Ovary (tissue), 9 donors: ENCODE results near the gene CFAP65. TPM values are rescaled to one million over a fixed set of nuclear protein-coding genes. Genes with fewer than 3 reads are reported as not detected.

Source experiments
- DNase-seq, 5 donors: peaks; one replicate each; pipeline ENCODE4 v3.0.0-alpha.2; 2019 to 2020
- H3K27ac ChIP-seq, 2 donors: fragments of 200-600 bp; one replicate each; pipeline versions ENCODE4 v1.5.1 to v1.8.0; 2019 to 2022
- H3K27me3 ChIP-seq: fragments of 200-600 bp; one replicate; pipeline ENCODE4 v1.8.0; 2022
- H3K36me3 ChIP-seq: fragments of 200-600 bp; sonication (generic); one replicate; pipeline ENCODE4 v1.5.1; 2019
- H3K4me1 ChIP-seq: one replicate; pipeline ENCODE4 v1.8.1; 2013; ENCODE audit warnings: mild to moderate bottlenecking, moderate library complexity; ENCODE audit not compliant: insufficient read depth
- H3K4me3 ChIP-seq: fragments of 200-600 bp; sonication (generic); one replicate; pipeline ENCODE4 v1.5.1; 2017
- H3K9me3 ChIP-seq, 2 donors: fragments of 200-600 bp in 1 of 2; sonication (generic) in 1 of 2; one replicate each; pipeline versions ENCODE4 v1.5.1 to v1.8.1; 2013 to 2019; ENCODE audit warnings: mild to moderate bottlenecking in 1 of 2, moderate library complexity in 1 of 2
- EP300 ChIP-seq: sonication (generic); formaldehyde crosslinking; IDR thresholded peaks from one replicate; pipeline ENCODE4 v1.6.1; 2017; ENCODE audit warnings: antibody characterized with exemption
- POLR2A ChIP-seq: fragments of 450-650 bp; IDR thresholded peaks from one replicate; pipeline ENCODE4 v1.6.1; 2017; ENCODE audit warnings: antibody characterized with exemption, mild to moderate bottlenecking, moderate library complexity
- WGBS, 3 donors: extraction: QIAGEN DNeasy Blood & Tissue Kit in 1 of 3; methylation state at CpG; one replicate each; pipeline versions ENCODE4 v1.1.5 to v1.1.7; 2013 to 2017; 5-methylcytosine and 5-hydroxymethylcytosine counted together
- intact Hi-C, 4 donors: fragments of 100-400 bp; cut with DNase I; formaldehyde crosslinking; loops; one replicate each; pipeline versions ENCODE4 v1.11.0 to v1.15.1; 2022 to 2023
- polyA plus RNA-seq, 2 donors: library from polyadenylated mRNA; stranded (reverse); fragments of 200-250 nt in 1 of 2; fragments of 350-450 nt in 1 of 2; fragmentation: Illumina TruSeq in 1 of 2; extraction: RNeasy Lipid Tissue Mini Kit (QIAGEN cat#74804) in 1 of 2; gene quantifications; one replicate each; pipeline ENCODE4 v1.2.3, GENCODE V29; 2013 to 2014
- total RNA-seq, 7 donors: library from RNA; depleted of rRNA in 2 of 7; stranded (reverse); fragments of >200 nt in 2 of 7; fragmentation: NEBNext Ultra II Directional in 3 of 7; extraction: Animal tissue kit (Norgen Biotek cat#: 25700) in 3 of 7; gene quantifications; one replicate each; pipeline versions ENCODE4 v1.1.0 to v1.2.4, GENCODE V29; 2016 to 2023
- TF ChIP-seq, protein P1 (sequence below), 3 donors: fragments of 450-650 bp in 2 of 3; fragments of 200-600 bp in 1 of 3; IDR thresholded peaks; one replicate each; pipeline versions ENCODE4 v1.5.1 to v1.8.0; 2016 to 2022; ENCODE audit warnings: antibody characterized with exemption in 3 of 3, mild to moderate bottlenecking in 1 of 3
- donor health status: DM: no; HTN: no; CAD: no; lungs with moderate emphysema.
- donor health status: DM: no; HTN: no; CAD: no.
- donor health status: Bipolar disorder and iron deficiency.
- donor health status: DM: yes; HTN: yes; CAD: no.
- donor health status: DM: no; HTN: no; CAD: no.
- donor health status: DM: yes; HTN: yes; CAD: no.

The CFAP65 gene
- total and polyA plus RNA-seq, 9 donors: 0.04 to 19.6 (median 0.90) TPM; not detected in 3

DNA sequence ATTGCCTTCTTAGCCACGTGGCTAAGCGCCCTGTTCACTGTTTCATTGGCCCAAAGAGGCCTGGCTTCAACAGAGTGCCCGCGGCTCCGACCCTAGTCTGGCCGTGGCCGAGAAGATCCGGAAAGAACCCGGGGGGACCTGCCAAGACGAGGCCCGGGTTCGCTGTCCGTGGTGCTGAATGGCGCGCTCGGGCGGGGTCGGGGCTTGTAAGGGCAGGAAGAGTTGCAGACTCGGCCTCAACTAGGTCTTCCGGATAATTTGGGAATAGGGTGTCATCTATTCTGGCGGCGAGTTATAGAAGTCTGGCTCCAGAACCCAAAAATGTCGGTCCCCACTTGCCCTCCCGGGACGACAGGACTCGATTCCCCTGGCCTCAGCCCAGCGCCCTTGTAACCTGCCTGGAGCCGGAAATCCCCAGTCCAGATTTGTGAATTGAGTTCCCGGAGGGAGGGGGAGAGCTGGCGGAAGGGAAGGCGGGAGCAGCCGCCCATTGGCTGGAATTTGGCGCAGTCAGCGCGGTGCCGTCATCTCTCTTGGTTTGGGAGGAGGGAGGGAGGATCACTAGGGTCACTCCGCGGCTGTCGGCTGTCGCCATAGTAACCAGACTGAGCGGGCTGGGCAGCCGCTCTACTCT is 78.3 kb downstream of the CFAP65 start:
- Histone ChIP-seq H3K27ac (no peak overlapping the region), H3K36me3 (no peaks in the 10 kb centered on the region), H3K4me3 (no peak overlapping the region), H3K27me3 (no peaks in the 10 kb centered on the region), H3K4me1 (no peaks in the 10 kb centered on the region), H3K9me3 (peaks cover 0 to 7% of the 10 kb centered on the region in 2 donors)
- intact Hi-C loops: no loop called here
- 1 to 3% (median 1%) methylated on average over 42 of the region's 42 CpGs for WGBS, 3 donors
- TF ChIP-seq POLR2A: no peak
- TF ChIP-seq, protein P1, sequence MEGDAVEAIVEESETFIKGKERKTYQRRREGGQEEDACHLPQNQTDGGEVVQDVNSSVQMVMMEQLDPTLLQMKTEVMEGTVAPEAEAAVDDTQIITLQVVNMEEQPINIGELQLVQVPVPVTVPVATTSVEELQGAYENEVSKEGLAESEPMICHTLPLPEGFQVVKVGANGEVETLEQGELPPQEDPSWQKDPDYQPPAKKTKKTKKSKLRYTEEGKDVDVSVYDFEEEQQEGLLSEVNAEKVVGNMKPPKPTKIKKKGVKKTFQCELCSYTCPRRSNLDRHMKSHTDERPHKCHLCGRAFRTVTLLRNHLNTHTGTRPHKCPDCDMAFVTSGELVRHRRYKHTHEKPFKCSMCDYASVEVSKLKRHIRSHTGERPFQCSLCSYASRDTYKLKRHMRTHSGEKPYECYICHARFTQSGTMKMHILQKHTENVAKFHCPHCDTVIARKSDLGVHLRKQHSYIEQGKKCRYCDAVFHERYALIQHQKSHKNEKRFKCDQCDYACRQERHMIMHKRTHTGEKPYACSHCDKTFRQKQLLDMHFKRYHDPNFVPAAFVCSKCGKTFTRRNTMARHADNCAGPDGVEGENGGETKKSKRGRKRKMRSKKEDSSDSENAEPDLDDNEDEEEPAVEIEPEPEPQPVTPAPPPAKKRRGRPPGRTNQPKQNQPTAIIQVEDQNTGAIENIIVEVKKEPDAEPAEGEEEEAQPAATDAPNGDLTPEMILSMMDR (IDR thresholded peaks at IDR 0.05): no peak
- peak; percentile 42 to 81 (median 68) for DNase-seq

DNA sequence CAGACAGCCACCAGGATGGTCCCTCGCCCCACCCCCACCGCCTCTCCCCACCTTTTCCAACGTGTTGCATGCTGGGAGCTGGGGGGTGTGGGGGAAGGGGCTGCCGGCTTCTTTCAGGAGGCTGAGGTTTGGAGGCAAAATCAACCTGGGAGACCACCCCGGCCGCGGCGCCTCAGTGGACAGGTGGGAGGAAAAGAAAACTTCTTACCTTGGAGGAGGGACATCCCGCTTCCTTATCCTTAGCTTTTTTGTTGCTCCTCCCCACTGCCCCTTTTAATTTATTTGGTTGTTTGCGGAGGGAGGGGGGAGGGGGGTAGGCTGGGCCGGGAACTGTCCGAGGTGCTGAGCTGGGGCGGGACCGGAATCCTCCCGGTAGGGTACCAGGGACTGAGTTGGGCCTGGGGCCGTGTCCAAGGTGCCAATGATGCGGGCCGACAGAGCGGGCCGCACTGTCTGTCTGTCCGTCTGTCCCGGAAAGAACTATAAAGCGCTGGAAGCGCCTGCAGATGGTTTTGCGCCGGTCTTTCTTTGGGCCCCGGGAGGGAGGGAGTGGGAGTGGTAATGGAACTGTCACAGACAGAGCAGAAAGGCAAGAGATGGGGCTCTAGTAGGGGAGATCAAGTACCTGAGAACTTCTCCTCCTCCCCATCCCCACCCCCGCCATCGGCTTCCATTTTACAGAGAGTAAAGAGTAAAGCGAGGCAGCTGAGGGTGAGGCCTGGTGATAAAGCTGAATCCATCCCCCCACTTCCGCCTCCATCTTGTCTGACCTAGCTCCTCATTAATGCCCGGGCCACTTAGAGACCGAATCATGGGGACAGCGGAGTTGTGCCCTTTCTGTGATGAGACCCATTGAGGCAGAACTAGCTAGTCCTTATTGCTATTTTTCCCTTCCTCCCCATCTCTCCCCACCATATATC is 79.4 kb downstream of the CFAP65 start:
- no peak overlapping the region for H3K27ac ChIP-seq
- 9 to 14% (median 13%) methylated on average over 34 of the region's 34 CpGs for WGBS, 3 donors
- no peaks in the 10 kb centered on the region for H3K36me3 ChIP-seq
- TF ChIP-seq, protein P1 (IDR thresholded peaks at IDR 0.05): no peak
- TF ChIP-seq EP300 (no peak), POLR2A (no peak)
- peaks cover 0 to 7% of the 10 kb centered on the region in 2 donors for H3K9me3 ChIP-seq
- no peaks in the 10 kb centered on the region for H3K27me3 ChIP-seq
- H3K4me1 ChIP-seq: no peaks in the 10 kb centered on the region
- no peak for DNase-seq
- intact Hi-C loops: no loop called here
- H3K4me3 ChIP-seq: no peak overlapping the region

DNA sequence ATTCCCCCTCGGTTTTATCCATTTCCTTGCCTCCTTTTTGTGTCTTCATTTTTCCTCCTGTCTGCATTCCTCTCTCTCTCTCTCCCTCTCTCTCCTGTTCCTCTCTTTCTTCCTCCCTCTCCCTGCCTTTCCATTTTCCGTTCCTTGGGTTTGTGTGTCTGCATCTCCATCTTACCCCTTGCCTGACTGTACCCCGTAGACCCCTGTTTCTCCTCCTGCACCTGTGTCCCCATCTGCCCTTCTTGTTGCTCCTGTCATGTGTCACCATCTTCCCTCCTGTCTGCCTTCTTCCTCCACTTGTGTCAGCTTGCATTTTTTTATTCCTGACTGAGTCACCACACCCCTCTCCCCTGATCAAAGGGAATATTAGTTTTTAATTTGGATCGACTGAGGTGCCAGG is 80.1 kb downstream of the CFAP65 start:
- no peak overlapping the region for H3K4me3 ChIP-seq
- no peaks in the 10 kb centered on the region for H3K4me1 ChIP-seq
- H3K36me3 ChIP-seq: no peaks in the 10 kb centered on the region
- TF ChIP-seq POLR2A: no peak
- TF ChIP-seq, protein P1 (IDR thresholded peaks at IDR 0.05): no peak
- no peak for TF ChIP-seq EP300
- DNase-seq: no peak
- no peak overlapping the region for H3K27ac ChIP-seq
- intact Hi-C loops: no loop called here
- 3 to 10% (median 5%) methylated on average over 4 of the region's 4 CpGs for WGBS, 3 donors
- H3K27me3 ChIP-seq: no peaks in the 10 kb centered on the region
- peaks cover 0 to 7% of the 10 kb centered on the region in 2 donors for H3K9me3 ChIP-seq

- Histone ChIP-seq H3K27ac (no peak overlapping the region), H3K36me3 (no peaks in the 10 kb centered on the region), H3K27me3 (no peaks in the 10 kb centered on the region), H3K4me1 (no peaks in the 10 kb centered on the region), H3K9me3 (peaks cover 0 to 7% of the 10 kb centered on the region in 2 donors), H3K4me3 (no peak overlapping the region)
- 1 to 3% (median 2%) methylated on average over 65 to 87 of the region's 87 CpGs for WGBS, 3 donors
- no peak for TF ChIP-seq EP300
- TF ChIP-seq, protein P1 (IDR thresholded peaks at IDR 0.05): no peak
- no peak for TF ChIP-seq POLR2A
- intact Hi-C loops: no loop called here
- no peak for DNase-seq
These were observed 80.8 kb downstream of the CFAP65 start for GRCh38 chr2:218960309-218961165.
